Measurements from ENCODE around the gene ERMP1.

- TF ChIP-seq NFIC (IDR thresholded peaks at IDR 0.05; ENCODE audit: borderline replicate concordance) (no peak), EZH2phosphoT487 (IDR thresholded peaks at IDR 0.05; ENCODE audit: borderline replicate concordance, low read depth) (no peak), CTCF (IDR thresholded peaks at IDR 0.05) (no peak), EP300 (IDR thresholded peaks at IDR 0.05; ENCODE audit: borderline replicate concordance in 1 of 2, low read depth in 1 of 2, low read length in 1 of 2) (no peak), SIN3A (IDR thresholded peaks at IDR 0.05; ENCODE audit: borderline replicate concordance, low read depth, low read length) (no peak), JUND (IDR thresholded peaks at IDR 0.05) (no peak), SMC3 (IDR thresholded peaks at IDR 0.05; ENCODE audit: low read depth, low read length) (no peak)
These were observed 41.0 kb downstream of the ERMP1 start for GRCh38 chr9:5791870-5792269.
